Measurements from ENCODE around the gene NRSN2.

Gene NRSN2

DNA sequence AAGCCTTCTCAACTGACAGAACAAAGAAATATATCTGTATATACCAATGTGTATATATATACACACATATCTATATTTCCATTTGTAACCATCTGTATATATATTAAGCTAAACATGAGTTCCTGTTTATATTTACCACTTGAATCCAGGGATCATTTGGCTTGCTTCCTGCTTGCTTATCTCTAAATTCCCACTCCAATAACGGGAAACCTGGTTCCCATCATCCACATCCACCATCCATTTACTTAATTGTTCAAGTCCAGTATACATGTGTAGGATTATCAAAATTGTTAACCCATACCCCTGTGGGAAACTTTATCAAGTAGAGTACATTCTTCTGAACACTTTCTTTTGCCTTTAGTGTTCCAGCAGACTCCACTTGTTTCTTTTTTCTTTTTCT is 34.0 kb upstream of the NRSN2 start:
- TF ChIP-seq, protein P1, sequence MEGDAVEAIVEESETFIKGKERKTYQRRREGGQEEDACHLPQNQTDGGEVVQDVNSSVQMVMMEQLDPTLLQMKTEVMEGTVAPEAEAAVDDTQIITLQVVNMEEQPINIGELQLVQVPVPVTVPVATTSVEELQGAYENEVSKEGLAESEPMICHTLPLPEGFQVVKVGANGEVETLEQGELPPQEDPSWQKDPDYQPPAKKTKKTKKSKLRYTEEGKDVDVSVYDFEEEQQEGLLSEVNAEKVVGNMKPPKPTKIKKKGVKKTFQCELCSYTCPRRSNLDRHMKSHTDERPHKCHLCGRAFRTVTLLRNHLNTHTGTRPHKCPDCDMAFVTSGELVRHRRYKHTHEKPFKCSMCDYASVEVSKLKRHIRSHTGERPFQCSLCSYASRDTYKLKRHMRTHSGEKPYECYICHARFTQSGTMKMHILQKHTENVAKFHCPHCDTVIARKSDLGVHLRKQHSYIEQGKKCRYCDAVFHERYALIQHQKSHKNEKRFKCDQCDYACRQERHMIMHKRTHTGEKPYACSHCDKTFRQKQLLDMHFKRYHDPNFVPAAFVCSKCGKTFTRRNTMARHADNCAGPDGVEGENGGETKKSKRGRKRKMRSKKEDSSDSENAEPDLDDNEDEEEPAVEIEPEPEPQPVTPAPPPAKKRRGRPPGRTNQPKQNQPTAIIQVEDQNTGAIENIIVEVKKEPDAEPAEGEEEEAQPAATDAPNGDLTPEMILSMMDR (IDR thresholded peaks at IDR 0.05; ENCODE audit: insufficient read depth, low read depth, low read length, missing control alignments), result no peak
- no peak overlapping the region for H3K4me3 ChIP-seq (ENCODE audit: low read depth, low read length)
- no peak for DNase-seq (ENCODE audit: low read depth)

DNA sequence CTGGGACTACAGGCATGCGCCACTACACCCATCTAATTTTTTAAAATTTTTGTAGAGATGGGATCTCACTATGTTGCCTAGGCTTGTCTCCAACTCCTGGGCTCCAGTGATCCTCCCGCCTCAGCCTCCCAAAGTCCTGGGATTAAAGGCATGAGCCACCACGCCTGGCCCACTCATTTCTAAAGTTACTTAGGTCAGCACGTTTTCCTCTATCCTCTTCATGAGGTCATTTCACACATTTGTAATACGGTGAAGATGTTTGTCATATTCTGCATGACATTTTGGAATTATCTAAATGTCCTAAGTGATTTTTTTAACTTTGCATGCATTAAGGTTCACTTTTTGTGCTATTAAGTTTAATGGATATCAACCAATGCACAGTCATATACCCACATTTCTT is 33.5 kb upstream of the NRSN2 start:
- TF ChIP-seq, protein P1 (IDR thresholded peaks at IDR 0.05; ENCODE audit: insufficient read depth, low read depth, low read length, missing control alignments), result no peak
- H3K4me3 ChIP-seq (ENCODE audit: low read depth, low read length), result no peak overlapping the region
- DNase-seq (ENCODE audit: low read depth), result no peak

DNA sequence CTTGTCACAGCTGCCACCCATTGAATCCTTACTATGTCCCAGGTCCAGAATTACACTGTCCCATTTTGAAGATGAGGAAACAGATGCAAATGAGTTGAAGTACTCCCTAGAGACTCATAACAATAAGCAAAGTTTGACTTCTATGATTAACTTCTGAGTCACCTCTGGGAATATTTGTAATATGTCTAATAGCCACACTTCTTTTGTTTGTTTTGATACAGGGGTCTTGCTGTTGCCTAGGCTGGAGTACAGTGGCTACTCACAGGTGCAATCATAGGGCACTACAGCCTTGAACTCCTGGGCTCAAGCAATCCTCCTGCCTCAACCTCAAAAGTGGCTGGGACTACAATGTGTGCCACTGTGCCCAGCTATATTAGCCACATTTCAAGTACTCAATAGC is 33.0 kb upstream of the NRSN2 start:
- H3K4me3 ChIP-seq (ENCODE audit: low read depth, low read length), result no peak overlapping the region
- no peak for DNase-seq (ENCODE audit: low read depth)
- TF ChIP-seq, protein P1 (IDR thresholded peaks at IDR 0.05; ENCODE audit: insufficient read depth, low read depth, low read length, missing control alignments), result no peak

DNA sequence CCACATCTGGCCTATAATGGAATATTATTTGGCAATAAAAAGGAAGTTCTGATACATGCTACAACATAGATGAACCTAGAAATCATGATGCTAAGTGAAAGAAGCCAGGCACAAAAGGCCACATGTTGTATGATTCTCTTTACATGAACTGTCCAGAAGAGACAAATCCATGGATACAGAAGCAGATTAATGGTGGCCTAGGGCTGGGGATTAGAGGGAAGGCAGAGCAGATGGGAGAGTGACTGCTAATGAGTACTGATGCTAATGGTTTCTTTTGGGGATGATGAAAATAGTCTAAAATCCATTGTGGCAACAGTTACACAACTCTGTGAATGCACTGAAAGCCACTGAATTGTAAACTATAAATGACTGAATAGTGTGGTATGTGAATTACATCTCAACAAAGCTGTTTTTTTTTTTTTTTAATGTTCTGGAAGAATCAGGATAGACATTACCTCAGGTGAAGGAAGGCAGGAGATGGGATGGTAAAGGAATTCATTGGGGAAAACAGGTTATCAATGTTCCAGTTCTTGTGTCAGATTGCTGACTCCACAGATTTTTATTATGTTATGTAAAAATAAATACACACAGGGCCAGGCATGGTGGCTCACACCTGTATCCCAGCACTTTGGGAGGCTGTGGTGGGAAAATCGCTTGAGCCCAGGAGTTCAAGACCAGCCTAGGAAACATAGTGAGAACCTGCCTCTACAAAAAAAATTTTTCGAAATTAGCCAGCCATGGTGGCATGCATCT is 30.4 kb upstream of the NRSN2 start:
- no peak overlapping the region for H3K4me3 ChIP-seq (ENCODE audit: low read depth, low read length)
- TF ChIP-seq, protein P1 (IDR thresholded peaks at IDR 0.05; ENCODE audit: insufficient read depth, low read depth, low read length, missing control alignments), result no peak
- DNase-seq (ENCODE audit: low read depth), result no peak

DNA sequence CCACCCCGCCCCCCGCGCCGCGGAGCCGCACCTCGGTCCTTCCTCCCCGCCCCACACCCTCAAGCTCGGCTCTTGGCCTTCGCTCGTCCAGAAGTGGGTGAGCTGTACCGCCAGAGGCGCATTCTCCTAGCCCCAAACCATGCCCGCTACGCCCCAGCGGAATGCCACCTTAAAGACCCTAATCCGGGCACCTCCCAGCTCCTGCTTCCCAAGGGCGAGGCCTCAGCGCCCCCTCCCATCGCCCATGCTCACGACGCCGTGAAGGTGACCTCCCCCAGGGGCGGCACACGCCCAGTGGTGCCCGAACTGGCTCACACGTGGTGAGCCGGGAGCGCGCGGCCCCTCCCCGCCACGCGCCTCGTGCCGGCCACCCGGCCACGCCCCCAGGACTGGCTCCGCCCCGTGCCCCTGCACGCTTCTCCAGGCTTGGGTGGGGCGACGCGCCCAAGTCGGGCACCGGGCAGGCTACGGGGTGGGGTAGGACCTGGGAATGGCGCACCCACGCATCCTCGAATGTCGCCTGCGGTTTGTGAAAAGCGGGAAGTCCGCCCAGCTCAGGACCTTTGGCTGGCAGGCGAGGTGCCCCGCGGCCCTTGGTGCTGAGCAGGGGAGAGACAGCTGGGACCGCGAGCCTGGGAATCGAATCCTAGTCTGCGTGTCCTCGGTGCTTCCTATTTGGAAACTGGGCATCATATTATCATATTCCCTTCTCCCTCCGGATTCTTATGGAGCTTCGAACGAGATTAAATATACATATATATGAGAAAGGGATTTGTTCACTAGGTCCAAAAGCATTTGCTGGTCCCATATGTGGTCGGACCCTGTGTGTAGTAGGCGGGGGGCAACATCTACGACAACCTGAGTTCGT is 22.5 kb upstream of the NRSN2 start:
- peak overlapping the region; percentile 65 for H3K4me3 ChIP-seq (ENCODE audit: low read depth, low read length)
- TF ChIP-seq, protein P1 (IDR thresholded peaks at IDR 0.05; ENCODE audit: insufficient read depth, low read depth, low read length, missing control alignments), result peak; percentile 36
- DNase-seq (ENCODE audit: low read depth), result peak; percentile 94

DNA sequence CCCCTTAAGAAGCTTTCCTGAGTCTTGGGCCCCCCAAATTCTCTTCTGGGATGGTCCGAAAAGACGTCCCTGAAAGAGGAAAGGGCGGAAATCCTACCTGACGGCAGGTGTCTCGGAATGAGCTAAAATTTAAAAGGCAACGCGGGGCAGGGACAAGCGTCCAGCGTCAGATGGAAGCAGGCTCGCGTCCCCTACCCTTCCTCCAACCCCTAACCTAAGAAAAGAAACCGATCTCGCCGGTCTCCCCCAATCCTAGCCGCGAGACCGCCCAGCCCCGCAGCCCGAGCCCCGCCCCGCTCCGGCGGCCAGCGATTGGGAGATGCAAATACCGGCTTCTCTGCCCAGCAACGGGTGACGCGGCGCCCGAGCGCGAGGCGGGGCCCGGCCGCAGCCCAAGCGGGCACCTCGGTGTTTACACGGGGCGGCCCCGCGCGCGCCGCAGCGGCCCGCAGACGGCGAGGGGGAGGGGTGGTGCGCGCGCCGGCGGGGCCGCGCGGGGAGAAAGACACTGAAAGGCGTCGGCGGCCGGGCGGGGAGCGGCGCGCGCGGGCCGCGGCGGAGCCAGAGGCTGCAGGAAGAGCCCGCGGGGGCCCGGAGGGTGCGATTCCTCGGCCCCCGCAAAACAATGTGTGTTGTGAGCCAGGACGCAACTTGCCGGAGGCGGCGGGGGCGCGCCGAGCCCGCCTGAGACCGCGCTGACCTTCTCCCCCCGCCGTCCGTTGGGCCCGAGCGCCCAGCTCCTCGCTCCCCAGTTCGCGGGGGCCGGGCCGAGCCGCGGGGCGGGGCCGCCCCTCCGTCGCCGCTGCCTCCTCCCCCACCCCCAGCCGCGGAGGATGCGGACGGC is 21.6 kb upstream of the NRSN2 start, which contains the start of gene SOX12:
Gene SOX12 (plus strand): TSS at position 508 of the 844 bp plus-strand sequence. CDS start 373 bp downstream, outside the sequence.
- peak within 1 kb of the TSS; percentile 85 for H3K4me3 ChIP-seq (ENCODE audit: low read depth, low read length)
- TF ChIP-seq, protein P1 (IDR thresholded peaks at IDR 0.05; ENCODE audit: insufficient read depth, low read depth, low read length, missing control alignments), result no peak
- peak; percentile 97 for DNase-seq (ENCODE audit: low read depth)
